COLO668 (cell line): ENCODE measurements around the gene CLASP1.
"Not testable (repeated sequence)": the region's sequence is repeated elsewhere in the genome, so short reads cannot be mapped to it uniquely, and the experiment has no call there.

Experiments
- DNase-seq: peaks from one replicate; lab custom pipeline; 2025; ENCODE audit not compliant: unreplicated experiment; lab: John Stamatoyannopoulos, UW

Gene CLASP1

GRCh38 chr2:121333231-121333630 lies 316.0 kb downstream of the CLASP1 start:
- no peak for DNase-seq

DNA sequence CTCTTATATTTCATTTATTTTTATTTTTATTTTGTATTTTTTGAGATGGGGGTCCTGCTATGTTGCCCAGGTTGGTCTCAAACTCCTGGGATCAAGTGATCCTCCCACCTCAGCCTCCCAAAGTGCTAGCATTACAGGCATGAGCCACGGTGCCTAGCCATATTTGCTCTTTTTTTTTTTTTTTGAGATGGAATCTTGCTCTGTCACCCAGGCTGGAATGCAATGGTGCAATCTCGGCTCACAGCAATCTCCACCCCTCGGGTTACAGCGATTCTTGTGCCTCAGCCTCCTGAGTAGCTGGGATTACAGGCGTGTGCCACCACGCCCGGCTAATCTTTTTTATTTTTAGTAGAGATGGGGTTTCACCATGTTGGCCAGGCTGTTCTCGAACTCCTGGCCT lies 317.9 kb downstream of the CLASP1 start:
- not testable (repeated sequence) for DNase-seq

GRCh38 chr2:121330921-121331320 lies 318.3 kb downstream of the CLASP1 start:
- no peak for DNase-seq

- DNase-seq = no peak
Measured at GRCh38 chr2:121329786-121330185, 319.5 kb downstream of the CLASP1 start.

- no peak for DNase-seq
Measured at GRCh38 chr2:121326628-121327027, 322.6 kb downstream of the CLASP1 start.

DNA sequence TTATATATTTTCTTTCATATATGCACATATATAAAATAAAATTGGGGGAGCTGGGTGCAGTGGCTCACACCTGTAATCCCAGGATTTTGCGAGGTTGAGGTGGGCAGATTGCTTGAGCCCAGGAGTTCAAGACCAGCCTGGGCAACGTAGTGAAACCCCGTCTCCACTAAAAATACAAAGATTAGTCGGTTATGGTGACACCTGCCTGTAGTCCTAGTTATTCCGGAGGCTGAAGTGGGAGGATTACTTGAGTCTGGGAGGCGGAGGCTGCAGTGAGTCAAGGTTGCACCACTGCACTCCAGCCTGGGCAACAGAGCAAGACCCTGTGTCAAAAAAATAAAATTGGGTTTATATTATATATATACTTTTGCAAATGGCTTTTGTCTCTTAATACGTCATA lies 324.7 kb downstream of the CLASP1 start:
- DNase-seq = no peak

- DNase-seq = no peak
Measured at GRCh38 chr2:121321476-121321875, 327.8 kb downstream of the CLASP1 start.

DNA sequence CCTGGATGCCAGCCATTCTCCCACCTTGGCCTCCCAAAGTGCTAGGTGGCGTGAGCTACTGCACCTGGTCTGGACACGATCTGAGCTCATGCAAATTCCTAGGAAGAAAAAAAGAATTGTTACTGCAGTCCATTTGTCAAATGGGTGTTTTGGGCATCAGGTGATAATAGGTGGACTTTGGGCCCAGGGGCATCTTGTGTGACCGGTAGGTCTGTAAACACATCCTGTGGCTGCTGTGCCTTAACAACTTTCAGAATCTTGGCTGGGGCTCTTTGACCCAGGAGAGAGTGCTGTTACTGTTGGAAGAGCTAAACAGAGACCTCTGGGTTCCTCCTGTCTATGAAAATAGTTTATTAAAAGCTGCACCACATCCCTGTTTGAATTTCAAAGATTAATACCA lies 329.3 kb downstream of the CLASP1 start:
- no peak for DNase-seq

GRCh38 chr2:121316986-121317385 lies 332.3 kb downstream of the CLASP1 start:
- DNase-seq = no peak

DNA sequence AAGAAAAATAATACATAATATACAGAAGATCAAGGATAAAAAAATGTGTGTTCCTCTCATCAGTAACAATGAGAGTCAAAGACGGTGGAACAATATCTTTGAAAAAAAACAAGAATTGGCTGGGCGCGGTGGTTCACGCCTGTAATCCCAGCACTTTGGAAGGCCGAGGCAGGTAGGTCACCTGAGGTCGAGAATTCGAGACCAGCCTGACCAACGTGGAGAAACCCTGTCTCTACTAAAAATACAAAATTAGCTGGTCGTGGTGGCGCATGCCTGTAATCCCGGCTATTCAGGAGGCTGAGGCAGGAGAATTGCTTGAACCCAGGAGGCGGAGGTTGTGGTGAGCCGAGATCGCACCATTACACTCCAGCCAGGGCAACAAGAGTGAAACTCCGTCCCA lies 335.6 kb downstream of the CLASP1 start:
- DNase-seq = not testable (repeated sequence)

DNA sequence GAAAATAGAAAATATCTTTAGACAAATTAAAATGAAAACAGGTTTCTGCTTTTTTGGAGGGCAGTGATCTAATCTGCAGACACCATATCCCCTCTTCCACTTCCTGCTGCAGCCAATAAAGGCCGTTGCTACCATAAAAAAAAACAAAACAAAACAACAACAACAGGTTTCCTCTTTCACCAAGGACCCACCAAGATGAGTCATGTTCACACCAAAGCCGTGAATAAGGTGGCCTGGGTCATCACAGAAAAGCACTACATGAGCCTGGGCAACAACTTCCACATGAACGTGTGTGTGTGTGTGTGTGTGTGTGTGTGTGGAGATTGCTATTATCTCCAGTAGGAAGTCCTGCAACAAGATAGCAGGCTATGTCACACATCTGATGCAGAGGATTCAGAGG lies 339.5 kb downstream of the CLASP1 start:
- DNase-seq = peak; percentile 18

DNA sequence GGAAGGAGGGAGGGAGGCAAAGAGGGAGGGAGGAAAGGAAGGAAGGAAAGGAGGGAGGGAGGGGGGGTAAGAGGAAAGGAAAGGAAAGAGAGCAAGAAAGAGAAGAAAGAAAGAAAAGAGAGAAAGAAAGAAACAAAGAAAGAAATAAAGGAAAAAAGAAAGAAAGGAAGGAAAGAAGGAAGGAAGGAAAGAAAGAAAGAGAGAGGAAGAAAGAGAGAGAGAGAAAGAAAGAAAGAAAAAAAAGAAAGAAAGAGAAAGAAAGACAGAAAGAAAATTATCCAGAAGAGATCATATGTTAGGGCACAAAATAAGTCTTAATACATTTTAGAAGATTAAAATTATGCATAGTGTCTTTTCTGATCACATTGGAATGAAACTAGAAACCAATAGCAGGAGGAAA lies 339.9 kb downstream of the CLASP1 start:
- no peak for DNase-seq

GRCh38 chr2:121307048-121307447 lies 342.2 kb downstream of the CLASP1 start:
- no peak for DNase-seq

DNA sequence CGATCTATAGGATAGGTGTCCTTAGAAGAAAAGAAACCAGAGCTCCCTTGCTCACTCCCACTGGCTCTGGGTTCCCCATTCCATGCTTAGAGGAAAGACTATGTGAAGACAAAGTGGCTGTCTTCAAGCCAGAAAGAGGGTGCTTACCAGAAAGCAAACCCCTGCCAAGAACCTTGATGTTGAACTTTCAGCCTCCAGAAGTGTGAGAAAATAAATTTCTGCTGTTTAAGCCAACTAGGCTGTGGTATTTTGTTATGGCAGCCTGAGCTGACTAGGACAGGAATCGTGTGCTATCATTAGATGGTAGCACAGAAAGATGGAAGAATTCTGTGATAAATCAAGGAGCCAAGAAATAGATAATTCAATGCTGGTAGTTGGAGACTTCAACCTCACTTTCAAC lies 344.3 kb downstream of the CLASP1 start:
- no peak for DNase-seq

GRCh38 chr2:121303531-121304263 lies 345.6 kb downstream of the CLASP1 start:
- no peak for DNase-seq

DNA sequence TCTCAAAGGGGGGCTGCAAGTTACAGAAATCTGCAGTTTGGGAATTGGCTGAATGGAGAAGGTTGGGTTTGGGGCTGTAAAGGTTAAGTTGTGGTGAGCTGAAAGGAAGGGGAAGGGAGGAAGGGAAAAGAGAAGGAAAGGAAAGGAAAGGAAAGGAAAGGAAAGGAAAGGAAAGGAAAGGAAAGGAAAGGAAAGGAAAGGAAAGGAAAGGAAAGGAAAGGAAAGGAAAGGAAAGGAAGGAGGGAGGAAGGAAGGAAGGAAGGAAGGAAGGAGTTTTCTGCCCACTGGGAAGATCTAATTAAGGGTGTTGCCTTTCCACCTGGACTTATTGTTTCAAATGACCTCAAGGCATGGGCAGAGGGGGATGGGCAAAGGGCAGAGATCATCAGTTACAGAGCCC lies 348.1 kb downstream of the CLASP1 start:
- DNase-seq = not testable (repeated sequence)

- DNase-seq = no peak
Measured at GRCh38 chr2:121298476-121298875, 350.8 kb downstream of the CLASP1 start.

DNA sequence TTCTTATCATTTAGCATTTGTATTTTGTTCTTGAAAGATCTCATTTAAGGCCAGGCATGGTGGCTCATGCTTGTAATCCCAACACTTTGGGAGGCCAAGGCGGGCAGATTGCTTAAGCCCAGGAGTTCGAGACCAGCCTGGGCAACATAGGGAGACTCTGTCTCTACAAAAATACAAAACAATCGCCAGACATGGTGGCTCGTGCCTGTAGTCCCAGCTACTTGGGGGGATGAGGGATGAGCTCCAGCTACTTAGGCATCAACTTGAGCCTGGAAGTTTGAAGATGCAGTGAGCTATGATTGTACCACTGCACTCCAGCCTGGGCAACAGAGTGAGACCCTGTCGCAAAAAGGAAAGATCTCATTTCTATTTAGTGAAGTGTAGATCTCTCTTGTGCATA lies 351.4 kb downstream of the CLASP1 start:
- not testable (repeated sequence) for DNase-seq

- DNase-seq = peak; percentile 60
Measured at GRCh38 chr2:121297217-121297830, 351.9 kb downstream of the CLASP1 start.

DNA sequence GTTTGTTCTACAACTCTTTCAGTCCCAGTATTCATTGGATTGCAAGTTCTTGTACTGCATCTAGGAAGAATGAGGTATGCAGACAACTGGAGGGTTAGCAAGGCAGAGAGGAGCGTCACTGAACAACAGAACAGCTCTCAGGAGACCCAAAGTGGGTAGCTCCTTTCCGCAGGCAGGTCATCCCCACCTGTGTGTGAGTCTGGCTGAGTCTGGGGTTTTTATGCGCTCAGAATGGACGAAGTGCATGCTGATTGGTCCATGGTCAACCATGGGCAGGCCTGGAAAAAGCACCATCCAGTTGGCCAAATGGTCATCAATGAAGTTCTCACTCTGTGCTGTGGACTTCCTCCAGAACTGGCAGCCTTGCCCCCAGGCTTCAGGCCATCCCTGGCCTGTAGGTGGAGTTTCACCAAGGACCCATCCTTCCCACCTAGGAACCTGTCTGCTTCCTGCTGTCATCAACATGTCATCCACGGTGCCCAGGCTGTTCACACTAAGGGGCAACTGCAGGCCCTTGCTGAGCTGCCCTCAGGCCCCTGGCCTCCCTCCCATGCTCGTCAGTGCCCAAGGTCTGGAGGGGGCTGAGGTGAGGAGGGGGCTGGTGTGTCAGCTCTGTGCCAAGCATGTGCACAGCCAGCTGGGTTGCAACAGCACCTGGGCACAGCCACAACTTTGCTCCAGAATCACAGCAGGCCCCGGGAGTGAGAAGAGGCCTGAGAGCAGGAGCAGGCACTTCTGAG lies 353.2 kb downstream of the CLASP1 start:
- DNase-seq = no peak

GRCh38 chr2:121294881-121295840 lies 354.1 kb downstream of the CLASP1 start:
- no peak for DNase-seq
